Type B pancreatic cell (in vitro differentiated cells): ENCODE results near the gene HNMT. TPM values are rescaled to one million over a fixed set of nuclear protein-coding genes. Genes with fewer than 3 reads are reported as not detected.

Source experiments
- DNase-seq: peaks from one replicate; pipeline ENCODE4 v3.0.0; 2021; ENCODE audit warnings: mixed read lengths; ENCODE audit not compliant: unreplicated experiment; ENCODE audit errors: extremely low spot score
- H3K27ac Mint-ChIP-seq: 2 replicates; pipeline ENCODE4 v1.8.0; 2021; ENCODE audit warnings: mild to moderate bottlenecking, mixed read lengths
- H3K27me3 Mint-ChIP-seq: 2 replicates; pipeline ENCODE4 v1.8.0; 2021; ENCODE audit warnings: mixed read lengths
- H3K36me3 Mint-ChIP-seq: 2 replicates; pipeline ENCODE4 v1.8.0; 2021; ENCODE audit warnings: mixed read lengths
- H3K4me1 Mint-ChIP-seq: one replicate; pipeline ENCODE4 v1.8.0; 2021; ENCODE audit warnings: mixed read lengths; ENCODE audit not compliant: unreplicated experiment
- H3K4me3 Mint-ChIP-seq: 2 replicates; pipeline ENCODE4 v1.8.0; 2021; ENCODE audit warnings: mild to moderate bottlenecking, mixed read lengths
- H3K9me3 Mint-ChIP-seq: 2 replicates; pipeline ENCODE4 v1.8.0; 2021; ENCODE audit warnings: mixed read lengths
- total RNA-seq: library from RNA; stranded (reverse); gene quantifications from 2 replicates; pipeline ENCODE4 v1.2.1, GENCODE V29; 2021; ENCODE audit warnings: low replicate concordance
- TF ChIP-seq, protein P1 (sequence below): fragments of 200-600 bp; sonication (generic); conservative IDR thresholded peaks from 2 replicates; pipeline ENCODE4 v1.5.0; 2021; ENCODE audit warnings: antibody characterized with exemption, mild to moderate bottlenecking

HNMT gene
- total RNA-seq, 1 donor from 2014 or later = 12.1 TPM

DNA sequence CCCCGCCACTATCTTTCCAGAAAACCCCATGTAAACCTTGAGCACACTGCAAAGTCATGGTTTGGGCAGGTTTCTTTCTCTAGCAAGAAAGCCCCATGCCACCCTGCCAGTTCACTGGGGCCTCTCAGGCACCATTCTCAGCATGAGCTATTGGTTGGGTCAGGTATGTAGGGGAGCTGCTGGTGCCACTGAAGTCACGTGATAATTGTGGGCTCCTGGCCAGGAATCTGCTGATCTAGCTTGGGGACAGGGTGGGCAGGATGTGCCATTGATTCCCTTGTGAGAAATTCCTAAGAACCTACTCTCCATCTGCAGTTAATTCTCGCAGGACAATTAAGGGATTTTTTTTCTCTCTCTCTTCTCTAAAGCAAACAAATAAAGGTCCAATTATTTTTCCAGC is 26.5 kb upstream of the HNMT start:
- TF ChIP-seq, protein P1, sequence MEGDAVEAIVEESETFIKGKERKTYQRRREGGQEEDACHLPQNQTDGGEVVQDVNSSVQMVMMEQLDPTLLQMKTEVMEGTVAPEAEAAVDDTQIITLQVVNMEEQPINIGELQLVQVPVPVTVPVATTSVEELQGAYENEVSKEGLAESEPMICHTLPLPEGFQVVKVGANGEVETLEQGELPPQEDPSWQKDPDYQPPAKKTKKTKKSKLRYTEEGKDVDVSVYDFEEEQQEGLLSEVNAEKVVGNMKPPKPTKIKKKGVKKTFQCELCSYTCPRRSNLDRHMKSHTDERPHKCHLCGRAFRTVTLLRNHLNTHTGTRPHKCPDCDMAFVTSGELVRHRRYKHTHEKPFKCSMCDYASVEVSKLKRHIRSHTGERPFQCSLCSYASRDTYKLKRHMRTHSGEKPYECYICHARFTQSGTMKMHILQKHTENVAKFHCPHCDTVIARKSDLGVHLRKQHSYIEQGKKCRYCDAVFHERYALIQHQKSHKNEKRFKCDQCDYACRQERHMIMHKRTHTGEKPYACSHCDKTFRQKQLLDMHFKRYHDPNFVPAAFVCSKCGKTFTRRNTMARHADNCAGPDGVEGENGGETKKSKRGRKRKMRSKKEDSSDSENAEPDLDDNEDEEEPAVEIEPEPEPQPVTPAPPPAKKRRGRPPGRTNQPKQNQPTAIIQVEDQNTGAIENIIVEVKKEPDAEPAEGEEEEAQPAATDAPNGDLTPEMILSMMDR = no peak
- H3K36me3 Mint-ChIP-seq = no peaks in the 10 kb centered on the region
- H3K4me3 Mint-ChIP-seq = no peak overlapping the region
- no peak for DNase-seq
- H3K27me3 Mint-ChIP-seq = no peaks in the 10 kb centered on the region
- H3K9me3 Mint-ChIP-seq = peaks cover 11% of the 10 kb centered on the region
- H3K27ac Mint-ChIP-seq = no peak overlapping the region
- H3K4me1 Mint-ChIP-seq = peaks cover 36% of the 10 kb centered on the region

DNA sequence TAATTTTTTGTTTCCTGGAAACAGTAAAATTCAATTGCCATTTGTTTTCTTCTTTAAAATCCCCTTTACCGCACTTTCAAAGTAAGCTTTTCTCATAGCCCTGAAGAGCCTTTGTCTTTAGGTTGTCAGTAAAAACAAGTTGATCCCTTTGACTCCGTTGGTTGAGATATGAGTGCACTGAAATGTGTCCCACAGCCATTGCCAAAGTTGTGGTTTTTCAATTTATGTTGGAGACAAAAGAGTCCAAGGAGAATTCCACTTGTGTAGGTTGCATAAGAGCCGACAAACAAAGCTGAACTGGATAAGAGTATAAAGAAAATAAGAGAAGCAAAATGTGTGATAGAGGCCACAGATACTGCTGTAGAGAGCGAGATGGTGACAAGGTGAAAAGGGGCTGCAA is 26.1 kb upstream of the HNMT start:
- DNase-seq = no peak
- peaks cover 40% of the 10 kb centered on the region for H3K4me1 Mint-ChIP-seq
- no peaks in the 10 kb centered on the region for H3K36me3 Mint-ChIP-seq
- TF ChIP-seq, protein P1 = no peak
- H3K27ac Mint-ChIP-seq = no peak overlapping the region
- H3K27me3 Mint-ChIP-seq = no peaks in the 10 kb centered on the region
- no peak overlapping the region for H3K4me3 Mint-ChIP-seq
- peaks cover 11% of the 10 kb centered on the region for H3K9me3 Mint-ChIP-seq

DNA sequence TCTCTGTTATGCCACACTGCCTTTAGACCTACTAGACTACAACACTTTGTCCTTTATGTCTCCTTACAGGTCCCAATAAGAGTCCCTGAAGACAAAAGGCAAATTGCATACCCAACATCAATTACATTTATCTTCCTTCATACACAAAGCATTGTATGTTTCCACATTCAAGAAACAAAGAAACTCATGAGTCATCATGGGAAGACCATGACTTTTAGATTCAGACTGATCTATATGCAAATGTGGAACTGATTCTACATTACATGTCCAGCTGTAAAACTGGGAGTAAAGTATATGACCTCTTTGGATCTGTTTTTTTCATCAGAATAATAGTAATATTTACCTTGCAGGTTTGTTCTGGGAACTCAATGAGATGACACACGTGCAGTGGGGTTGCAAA is 25.2 kb upstream of the HNMT start:
- no peak for DNase-seq
- TF ChIP-seq, protein P1 = no peak
- H3K27ac Mint-ChIP-seq = no peak overlapping the region
- H3K36me3 Mint-ChIP-seq = no peaks in the 10 kb centered on the region
- peaks cover 44% of the 10 kb centered on the region for H3K4me1 Mint-ChIP-seq
- no peak overlapping the region for H3K4me3 Mint-ChIP-seq
- peaks cover 11% of the 10 kb centered on the region for H3K9me3 Mint-ChIP-seq
- no peaks in the 10 kb centered on the region for H3K27me3 Mint-ChIP-seq

DNA sequence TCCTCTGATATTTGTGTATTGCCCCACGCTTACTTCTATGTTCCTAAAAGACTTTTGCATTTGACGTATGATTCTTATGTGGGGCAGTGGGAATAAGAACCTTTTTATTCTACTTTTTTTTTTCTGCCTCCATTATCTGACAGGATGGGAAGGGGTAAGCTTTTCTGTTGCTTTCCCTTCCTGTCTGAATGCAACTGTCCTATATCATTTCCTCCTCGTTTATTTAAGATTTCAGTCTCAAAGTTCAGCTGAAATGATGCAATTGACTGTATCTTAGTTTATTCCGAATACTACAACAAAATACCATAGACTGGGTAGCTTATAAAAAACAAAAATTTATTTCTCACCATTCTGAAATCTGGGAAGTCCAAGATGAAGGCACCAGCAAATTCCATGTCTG is 24.1 kb upstream of the HNMT start:
- H3K4me3 Mint-ChIP-seq = no peak overlapping the region
- TF ChIP-seq, protein P1 = no peak
- no peaks in the 10 kb centered on the region for H3K27me3 Mint-ChIP-seq
- no peak for DNase-seq
- H3K9me3 Mint-ChIP-seq = peaks cover 9% of the 10 kb centered on the region
- H3K27ac Mint-ChIP-seq = no peak overlapping the region
- H3K4me1 Mint-ChIP-seq = peaks cover 51% of the 10 kb centered on the region
- H3K36me3 Mint-ChIP-seq = no peaks in the 10 kb centered on the region

DNA sequence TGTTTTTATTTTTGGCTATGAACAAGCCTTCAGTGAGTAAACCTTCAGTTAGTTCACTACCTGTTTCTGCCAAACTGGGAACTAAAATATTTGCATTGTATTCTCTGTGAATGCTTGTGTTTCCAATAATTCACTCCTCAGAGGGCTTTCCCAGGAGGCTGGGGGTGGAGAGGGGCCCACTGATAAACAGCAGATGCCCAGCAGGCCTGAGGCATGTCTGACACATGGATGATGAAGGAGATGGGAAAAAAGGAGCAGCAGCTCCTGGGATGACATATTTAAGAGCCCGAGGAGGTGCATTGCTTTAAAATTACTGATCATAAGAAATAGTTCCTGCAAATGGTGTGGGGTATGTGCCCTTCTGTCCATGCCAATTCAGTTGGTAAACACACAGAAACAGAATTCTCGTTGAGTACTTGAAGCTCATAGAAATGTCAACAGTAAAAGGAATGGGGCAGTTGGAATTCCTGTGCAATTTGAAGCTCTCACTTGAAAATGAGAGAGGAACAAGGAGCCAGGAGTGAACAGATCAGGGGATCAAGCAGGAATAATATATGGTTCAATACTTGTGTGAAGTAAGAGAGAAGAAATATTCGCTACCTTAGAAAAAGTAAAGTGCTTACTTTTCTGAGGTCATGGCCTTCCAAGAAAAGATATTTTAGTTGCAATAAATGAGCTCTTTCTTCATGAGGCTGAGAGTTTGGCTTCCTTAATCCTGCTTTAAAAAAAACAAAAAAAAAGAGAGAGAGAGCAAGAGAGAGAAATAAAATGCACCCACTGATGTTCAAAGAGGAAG is 22.0 kb upstream of the HNMT start:
- TF ChIP-seq, protein P1 = no peak
- Mint-ChIP-seq H3K4me3 (peak overlapping the region; percentile 34), H3K36me3 (no peaks in the 10 kb centered on the region), H3K9me3 (peaks cover 3% of the 10 kb centered on the region), H3K4me1 (peaks cover 54% of the 10 kb centered on the region), H3K27me3 (no peaks in the 10 kb centered on the region), H3K27ac (peak overlapping the region; percentile 54)
- DNase-seq = no peak
